ENCODE data around the gene HID1.
"Not testable (repeated sequence)": the region's sequence is repeated elsewhere in the genome, so short reads cannot be mapped to it uniquely, and the experiment has no call there.

HID1 gene

DNA sequence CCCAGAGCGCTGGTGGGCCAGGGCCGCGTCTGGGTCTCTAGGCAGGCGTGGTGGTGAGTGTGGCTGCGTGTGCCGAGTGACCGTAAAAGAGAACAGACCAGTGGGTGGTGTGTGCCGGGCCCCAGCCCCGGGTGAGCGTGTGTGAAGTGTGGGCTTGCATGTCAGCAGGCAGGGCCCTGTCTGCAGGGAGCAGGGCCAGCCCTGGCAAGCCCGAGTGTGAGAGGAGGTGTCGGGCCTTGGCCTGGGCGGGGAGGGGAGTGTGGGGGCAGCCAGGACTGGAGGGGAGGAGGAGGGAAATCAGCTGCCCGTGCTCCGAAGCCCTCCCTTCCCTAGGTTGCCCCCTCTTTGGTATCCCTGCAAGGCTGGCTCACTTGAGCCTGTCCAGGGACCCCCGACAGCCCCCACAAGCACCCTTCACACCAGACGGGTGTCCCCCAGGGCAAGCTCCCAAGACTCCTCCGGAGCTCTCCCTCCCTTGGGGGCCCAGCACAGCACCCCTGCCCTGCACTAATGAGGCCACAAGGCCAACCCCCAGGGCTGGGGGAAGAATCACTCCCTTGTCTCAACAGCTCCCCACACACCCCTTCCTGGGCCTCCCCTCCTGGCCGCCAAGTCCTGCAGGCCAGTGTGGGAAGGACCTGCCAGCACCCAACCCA is 51.4 kb downstream of the HID1 start:
- no peak for DNase-seq

DNA sequence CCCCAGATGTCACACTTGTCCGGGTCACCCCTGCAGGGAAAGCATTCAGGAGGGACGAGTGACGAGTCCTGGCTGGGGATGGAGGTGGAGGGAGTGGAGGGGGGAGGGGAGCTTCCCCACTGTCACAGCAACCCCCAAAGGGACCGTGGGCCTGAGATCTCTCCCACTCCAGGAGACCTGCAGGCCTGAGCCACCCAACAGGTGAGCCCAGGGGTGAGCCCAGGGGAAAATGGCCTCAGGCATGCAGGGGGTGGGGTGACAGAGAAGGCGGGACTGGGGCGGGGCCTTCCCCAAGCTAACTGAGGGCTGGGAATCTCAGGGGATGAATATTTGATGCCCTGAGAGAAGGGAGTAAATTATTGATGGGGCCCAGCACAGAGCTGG is 51.9 kb downstream of the HID1 start:
- DNase-seq, result no peak

DNA sequence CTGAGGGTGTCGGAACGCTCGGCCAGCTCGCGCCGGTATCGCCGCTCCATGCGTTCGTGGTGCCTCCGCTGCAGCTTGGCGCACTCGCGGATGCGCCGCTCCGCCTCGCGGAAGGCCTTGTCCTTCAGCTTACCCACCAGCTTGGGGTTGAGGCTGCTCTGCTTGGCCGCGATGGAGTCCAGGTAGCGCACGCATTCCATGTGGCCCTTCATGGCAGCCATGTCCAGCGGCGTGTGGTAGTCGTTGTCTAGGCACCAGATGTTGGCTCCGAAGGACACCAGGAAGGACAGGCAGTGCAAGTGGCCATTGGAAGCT is 52.3 kb downstream of the HID1 start:
- DNase-seq, result no peak

DNA sequence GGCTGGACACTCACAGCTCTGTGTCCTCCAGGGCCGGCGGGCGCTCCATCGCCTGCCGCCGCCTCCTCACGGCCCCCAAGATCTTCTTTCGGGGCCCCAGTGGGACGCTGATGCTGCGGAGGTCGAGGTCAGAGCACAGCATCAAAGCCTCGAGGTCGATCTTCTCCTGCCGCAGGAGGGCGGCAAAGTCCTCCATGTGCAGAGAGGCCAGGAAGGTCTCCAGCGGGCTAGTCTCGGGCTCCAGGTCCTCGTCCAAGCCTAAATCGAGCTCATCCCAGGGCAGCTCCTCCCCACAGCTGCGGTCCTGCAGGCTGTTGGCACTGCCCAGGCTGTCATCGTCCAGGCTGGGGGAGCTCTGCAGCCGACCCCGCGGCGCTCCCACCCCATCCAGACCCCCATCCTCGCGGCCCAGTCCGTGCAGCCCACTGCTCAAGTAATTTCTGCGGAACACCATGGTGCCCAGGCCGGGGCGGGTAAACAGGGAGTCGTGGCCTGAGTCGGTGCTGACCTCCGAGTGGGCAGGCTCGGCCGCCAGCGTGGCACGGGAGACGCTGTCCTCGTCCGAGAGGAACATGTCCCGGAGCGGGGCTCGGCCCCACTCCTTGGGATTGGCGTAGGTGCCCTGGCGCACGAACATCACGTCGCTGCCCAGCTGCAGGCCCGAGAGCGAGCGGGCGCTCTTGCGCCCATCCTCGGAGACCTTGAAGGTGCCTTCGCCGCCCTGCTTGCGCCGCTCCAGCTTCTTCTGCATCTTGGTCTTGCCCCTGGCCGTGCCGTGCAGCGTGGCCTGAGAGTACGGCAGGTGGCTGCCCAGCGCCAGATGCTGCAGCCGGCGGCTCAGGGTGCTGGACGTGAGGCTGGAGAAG is 52.9 kb downstream of the HID1 start:
- no peak for DNase-seq

DNA sequence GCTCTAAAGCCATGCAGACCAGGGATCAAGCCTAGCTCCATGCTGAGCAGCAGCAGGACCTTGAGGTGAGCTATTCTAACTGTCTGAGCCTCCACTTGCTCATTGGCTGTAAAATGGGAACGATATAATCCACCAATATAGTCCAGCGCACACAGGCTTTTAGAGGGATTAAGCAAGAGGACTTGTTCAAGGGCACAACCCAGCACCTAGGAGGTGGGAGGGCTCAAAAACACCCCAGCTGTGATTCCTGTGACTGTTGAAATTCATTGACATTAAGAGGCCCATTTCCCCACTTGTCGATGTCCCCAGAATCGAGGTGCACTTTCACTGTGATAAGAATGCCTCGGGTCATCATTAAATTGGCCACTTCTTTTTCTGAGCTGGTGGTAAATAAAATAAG is 53.7 kb downstream of the HID1 start:
- no peak for DNase-seq

DNA sequence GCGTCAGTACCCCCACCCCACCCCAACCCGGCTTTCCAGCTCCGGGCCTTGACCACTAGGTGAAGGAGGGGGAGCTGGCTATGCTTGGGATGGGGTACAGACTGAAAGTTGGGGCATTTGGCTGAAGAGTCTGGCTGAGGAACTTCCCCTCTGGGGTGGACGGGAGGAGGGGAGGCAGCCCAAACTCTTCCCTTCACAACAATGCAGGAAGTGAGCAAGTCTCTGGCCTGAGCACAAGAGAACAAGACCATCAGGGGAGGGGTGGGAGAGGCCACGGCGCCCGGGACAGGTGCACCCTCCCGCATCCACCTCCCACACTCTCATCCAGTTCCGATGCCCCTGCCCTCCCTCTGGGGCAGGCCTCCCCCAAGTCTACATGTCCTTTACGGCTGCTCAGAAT is 55.1 kb downstream of the HID1 start:
- no peak for DNase-seq

DNA sequence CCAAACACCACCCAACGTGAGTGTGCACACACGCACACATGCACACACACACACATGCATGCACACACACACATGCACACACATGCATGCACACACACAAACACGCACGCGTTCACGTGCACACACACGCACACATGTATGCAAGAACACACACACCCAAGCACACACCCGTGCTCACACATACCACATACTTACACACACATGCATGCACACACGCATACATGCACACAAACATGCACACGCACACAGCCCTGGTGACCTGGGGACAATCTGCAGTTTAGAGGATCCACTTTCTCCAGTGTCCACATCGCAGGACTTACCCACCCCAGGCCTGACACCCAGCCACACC is 55.7 kb downstream of the HID1 start:
- no peak for DNase-seq

DNA sequence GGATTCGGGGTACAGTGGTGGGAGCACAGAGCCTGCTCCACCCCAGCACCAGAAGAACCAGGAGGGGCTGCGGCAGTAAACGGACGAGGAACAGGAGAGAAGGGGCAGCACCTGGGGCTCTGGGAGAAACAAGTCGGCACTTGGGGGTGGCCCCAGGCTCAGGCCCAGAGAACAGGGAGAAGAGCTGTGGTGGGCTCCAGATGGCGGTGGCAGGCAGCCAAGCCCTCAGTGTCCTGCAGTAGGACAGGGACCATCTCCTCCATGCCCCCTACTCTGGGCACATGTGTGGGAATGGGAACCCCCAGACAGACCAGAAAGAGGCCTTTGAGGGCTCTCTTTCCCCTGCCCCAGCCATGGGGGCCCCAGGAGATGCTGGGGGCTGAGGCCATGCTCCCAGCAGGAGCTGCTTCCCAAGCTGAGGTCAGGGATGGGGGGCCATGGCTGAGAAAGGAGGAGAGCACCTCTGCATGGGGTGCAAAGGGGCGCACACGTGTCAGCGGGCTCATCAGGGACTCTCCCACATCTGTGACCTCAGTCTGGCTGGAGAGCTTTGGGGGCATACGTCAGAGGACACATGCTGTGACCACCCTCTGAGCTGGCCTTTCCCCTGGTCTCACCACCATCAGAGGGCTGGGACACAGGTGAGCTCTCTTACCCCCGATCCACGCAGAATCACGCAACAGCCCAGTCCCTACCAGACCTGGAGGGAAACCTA is 56.3 kb downstream of the HID1 start:
- no peak for DNase-seq

DNA sequence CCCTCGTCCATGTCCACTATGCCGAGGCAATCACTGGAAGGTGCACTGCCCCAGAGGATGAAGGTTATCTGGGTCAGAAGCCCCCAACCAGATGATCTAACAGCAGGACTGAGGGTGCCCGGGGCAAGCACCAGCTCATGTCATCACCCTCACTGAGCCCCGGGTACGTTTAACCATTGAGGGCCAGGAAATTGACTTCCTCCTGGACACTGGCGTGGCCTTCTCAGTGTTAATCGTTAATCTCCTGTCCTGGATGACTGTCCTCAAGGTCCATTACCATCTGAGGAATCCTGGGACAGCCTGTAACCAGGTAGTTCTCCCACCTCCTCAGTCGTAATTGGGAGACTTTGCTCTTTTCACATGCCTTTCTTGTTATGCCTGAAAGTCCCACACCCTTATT is 61.1 kb downstream of the HID1 start:
- not testable (repeated sequence) for DNase-seq

DNA sequence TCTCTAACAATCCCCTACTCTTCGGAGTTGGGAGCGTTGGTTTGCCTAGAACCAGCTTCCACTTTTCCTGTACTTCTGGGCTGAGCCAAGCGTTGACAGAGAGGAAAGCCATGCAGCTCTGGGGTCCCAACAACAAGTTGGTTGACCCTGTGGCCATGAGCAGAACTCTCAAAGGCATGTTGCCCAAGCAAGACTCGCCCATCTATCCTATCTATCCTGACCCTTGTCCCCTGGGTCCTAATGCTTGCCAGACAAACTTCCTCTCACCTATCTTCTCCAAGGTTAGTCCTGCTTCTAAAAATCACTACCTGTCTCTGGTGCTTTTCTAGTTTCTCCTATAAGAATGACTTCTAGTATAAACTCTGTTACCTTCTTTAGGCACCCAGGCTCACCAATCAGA is 63.5 kb downstream of the HID1 start:
- not testable (repeated sequence) for DNase-seq

DNA sequence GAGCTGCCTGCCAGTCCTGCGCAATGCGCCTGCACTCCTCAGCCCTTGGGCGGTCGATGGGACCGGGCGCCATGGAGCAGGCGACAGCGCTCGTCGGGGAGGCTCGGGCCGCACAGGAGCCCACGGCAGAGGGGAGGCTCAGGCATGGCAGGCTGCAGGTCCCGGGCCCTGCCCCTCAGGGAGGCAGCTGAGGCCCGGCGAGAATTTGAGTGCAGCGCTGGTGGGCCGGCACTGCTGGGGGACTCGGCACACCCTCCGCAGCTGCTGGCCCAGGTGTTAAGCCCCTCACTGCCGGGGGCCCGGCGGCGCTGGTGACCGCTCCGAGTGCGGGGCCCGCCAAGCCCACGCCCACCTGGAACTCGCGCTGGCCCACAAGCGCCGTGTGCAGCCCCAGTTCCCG is 65.5 kb downstream of the HID1 start:
- DNase-seq, result no peak

DNA sequence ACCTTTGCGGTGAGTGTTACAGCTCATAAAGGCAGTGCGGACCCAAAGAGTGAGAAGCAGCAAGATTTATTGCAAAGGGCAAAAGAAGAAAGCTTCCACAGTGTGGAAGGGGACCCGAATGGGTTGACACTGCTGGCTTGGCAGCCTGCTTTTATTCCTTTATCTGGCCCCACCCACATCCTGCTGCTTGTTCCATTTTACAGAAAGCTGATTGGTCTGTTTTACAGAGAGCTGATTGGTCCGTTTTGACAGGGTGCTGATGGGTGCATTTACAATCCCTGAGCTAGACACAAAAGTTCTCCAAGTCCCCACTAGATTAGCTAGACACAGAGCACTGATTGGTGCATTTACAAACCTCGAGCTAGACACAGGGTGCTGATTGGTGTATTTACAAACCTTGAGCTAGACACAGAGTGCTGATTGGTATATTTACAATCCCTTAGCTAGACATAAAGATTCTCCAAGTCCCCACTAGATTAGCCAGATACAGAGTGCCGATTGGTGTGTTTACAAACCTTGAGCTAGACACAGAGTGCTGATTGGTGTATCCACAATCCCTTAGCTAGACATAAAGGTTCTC is 66.3 kb downstream of the HID1 start:
- DNase-seq, result not testable (repeated sequence)

DNA sequence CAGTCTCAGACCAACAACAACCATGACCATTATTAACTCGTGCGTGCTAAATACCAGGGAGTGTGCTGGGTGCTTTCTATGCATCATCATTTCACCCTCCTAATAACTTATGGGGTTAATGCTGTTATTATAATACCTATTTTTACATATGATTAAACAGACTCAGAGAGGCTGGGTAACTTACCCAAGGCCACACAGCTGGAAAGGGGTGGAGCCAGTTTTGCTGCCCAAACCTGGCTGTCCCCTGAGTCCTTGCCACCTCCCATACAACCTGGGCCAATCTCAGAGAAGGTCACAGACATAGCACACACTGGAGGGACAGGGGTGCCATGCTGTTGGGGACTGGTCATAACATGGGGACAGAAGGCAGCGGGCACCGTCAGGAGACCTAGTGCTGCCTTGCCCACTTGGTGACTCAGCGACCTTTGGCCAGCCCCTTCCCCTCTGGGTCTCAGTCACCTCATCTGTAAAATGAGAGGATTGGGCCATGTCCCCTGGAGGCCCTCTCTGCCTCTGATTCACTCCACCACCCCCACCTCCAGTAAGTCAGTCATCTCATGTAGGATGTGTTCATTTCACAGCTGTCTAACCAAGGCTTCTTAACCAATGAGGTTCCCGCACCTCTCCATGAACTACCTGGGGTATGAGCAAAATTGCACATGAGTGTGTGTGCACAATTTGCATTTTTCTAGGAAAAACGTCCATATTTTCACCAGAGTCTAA is 67.7 kb downstream of the HID1 start:
- DNase-seq, result no peak

DNA sequence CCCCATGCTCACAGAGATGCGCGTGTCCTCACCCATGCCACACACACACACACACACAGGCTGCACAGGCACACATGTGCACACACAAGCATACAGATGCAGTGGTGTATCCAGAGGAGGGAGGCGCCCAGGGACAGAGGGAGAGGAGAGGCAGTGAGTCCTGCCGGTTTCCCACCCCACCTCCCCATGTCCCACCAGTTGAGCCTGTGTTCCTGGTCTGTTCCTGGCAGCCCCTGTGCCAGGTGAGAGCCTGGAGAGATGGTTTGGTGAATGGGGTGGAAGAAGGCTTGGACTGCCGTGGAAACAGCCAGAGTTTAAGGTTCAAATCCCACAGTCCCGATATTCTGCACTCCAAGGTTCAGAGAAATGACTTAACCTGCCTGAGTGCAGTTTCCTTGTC is 68.9 kb downstream of the HID1 start:
- DNase-seq, result no peak

DNA sequence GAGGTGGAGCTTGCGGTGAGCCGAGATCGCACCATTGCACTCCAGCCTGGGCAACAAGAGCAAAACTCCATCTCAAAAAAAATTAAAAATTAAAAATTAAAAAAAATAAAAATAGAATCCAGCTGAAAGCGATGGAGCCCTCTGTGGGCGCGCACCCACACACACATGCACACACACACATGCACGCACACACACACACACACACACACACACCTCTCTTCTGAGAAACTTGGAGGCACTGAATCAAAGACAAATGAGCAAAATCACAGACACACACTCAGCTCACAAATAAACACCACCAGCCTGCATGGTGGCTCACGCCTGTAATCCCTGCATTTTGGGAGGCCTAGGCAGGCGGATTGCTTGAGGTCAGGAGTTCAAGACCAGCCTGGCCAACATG is 69.5 kb downstream of the HID1 start:
- DNase-seq, result no peak

DNA sequence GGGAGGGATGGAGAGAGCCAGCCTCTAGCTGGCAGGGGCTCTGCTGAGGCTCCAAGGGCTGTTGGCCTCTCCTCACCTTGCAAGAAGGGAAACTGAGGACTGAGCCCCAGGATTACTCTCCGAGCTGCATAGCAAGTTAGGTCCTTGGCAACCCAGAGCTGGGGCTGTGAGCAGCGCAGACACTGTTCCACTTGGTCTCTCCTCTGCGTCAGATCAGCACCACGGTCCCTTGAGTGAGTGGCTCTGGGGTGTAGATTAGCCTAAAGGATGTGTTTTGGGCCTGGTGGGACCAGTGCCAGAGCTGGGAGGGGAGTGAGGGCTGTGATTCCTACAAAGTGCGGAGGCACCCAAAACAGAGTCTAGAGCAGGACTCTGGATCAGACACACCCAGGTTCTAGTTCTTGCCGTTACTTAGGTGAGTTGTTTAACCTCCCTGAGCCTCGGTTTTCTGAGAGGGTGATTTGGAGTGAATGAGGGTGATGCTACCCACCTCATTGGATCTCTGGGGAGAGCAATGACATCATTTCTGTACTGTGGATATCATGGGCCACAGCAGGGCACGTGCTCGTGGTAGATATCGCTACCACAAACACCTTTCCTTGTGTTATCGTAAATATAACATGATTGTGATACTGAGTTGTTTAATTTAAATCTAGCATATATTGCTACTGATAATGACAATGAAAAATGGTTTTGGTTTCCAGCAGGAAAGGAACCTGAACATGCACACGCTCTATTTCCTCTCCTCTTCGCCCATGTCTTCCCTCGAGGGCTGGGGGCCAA is 71.0 kb downstream of the HID1 start:
- no peak for DNase-seq
